ENCODE data around the gene NUDT3. TPM values are rescaled to one million over a fixed set of nuclear protein-coding genes. Genes with fewer than 3 reads are reported as not detected.

The NUDT3 gene
- polyA plus RNA-seq, 4 donors = 15.3 to 24.7 (median 19.3) TPM

GRCh38 chr6:34300332-34300751 is 92.1 kb downstream of the NUDT3 start:
- DNase-seq (ENCODE audit: low read depth in 4 of 4, low spot score in 3 of 4) = no peak

GRCh38 chr6:34298941-34299340 is 93.5 kb downstream of the NUDT3 start:
- no peak for DNase-seq (ENCODE audit: low read depth in 4 of 4, low spot score in 3 of 4)

GRCh38 chr6:34295721-34296120 is 96.7 kb downstream of the NUDT3 start:
- DNase-seq (ENCODE audit: low read depth in 4 of 4, low spot score in 3 of 4) = no peak

DNA sequence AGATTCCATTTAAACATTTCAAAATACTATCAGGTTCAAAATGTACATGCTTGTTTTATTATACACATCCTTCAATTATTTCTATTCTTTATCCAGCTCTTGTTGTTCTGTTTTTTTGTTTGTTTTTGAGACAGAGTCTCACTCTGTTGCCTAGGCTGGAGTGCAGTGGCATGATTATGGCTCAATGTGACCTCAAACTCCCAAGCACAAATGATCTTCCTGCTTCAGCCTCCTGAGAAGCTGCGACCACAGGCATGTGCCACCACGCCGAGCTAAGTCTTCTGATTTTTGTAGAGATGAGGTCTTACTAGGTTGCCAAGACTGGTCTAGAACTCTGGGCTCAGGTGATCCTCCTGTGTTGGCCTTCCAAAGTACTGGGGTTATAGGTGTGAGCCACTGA is 99.5 kb downstream of the NUDT3 start:
- no peak for DNase-seq (ENCODE audit: low read depth in 4 of 4, low spot score in 3 of 4)

DNA sequence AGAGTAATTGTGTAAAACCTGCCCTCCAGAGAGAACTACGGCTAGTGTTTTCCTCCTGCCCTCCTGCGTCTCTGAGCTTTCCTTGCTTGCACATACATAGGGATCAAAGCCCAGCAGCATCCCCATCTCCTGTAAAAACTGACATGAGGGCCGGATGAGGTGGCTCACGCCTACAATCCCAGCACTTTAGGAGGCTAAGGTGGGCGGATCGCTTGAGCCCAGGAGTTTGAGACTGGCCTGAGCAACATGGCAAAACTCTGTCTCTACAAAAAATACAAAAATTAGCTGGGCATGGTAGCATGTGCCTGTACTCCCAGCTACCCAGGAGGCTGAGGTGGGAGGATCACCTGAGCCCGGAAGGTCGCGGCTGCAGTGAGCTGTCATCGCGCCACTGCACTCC is 103.3 kb downstream of the NUDT3 start:
- no peak for DNase-seq (ENCODE audit: low read depth in 4 of 4, low spot score in 3 of 4)

DNA sequence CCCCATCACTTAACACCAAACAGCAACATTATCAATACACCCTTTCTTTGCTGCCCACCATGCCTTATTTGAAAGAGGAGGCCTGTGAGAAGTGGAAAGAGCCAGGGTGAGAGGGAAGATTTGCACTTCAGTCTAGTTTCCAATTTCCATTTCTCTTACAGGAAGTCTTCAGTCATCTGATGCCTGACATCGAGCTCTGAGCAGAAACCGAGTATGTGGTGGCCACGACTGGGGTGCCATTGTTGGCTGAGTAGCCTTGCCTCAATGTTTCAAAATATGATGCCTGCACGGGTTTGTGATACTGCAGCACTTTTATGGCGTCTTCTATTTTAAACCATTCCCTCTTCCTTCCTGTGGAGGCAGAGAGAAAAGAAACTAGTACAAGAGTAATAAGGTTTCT is 103.9 kb downstream of the NUDT3 start:
- DNase-seq (ENCODE audit: low read depth in 4 of 4, low spot score in 3 of 4) = no peak

- DNase-seq (ENCODE audit: low read depth in 4 of 4, low spot score in 3 of 4) = no peak
These were observed 106.9 kb downstream of the NUDT3 start for GRCh38 chr6:34285448-34286164.

DNA sequence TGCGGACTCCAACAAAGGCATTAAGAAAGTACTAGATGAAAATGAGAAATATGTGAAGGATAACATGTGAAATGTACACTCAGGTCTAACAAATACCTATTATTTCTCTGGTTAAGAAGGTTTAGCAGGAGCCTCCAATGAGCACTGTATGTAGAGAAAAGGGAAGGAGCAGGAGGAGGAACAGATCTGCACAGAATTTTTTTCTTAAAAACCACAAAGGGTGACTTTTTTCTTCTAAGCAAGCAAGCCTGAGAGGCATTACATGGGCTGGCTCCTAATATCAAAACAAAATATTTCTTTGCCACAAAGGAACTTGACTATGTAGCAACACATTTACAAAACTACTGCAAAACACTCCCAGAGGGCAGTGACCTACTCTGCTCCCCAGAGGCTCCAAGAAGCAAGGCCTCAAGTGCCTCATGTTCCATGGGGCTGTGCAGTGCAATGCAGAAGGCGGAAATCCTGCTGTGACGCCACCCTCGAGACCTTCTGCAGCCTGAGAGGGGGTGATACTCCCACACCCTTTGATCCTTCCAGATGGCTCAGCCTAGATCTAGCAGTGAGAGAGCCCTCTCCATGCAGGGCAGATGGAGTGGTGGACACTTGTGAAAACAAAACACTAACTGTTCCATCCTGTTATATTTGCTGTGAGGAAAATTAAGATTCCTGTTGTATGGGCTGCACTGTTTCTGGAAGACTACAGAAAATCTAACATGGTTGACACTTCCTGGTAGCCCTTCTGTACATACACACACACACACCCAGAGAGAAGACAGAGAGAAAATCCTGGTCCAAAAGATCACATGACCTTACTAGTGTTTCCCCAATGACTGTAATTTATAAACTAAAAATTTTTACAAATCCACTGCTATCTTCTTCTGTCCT is 107.7 kb downstream of the NUDT3 start:
- DNase-seq (ENCODE audit: low read depth in 4 of 4, low spot score in 3 of 4) = no peak

- no peak for DNase-seq (ENCODE audit: low read depth in 4 of 4, low spot score in 3 of 4)
These were observed 110.7 kb downstream of the NUDT3 start for GRCh38 chr6:34281702-34282334.

- no peak for DNase-seq (ENCODE audit: low read depth in 4 of 4, low spot score in 3 of 4)
These were observed 112.3 kb downstream of the NUDT3 start for GRCh38 chr6:34280216-34280615.

DNA sequence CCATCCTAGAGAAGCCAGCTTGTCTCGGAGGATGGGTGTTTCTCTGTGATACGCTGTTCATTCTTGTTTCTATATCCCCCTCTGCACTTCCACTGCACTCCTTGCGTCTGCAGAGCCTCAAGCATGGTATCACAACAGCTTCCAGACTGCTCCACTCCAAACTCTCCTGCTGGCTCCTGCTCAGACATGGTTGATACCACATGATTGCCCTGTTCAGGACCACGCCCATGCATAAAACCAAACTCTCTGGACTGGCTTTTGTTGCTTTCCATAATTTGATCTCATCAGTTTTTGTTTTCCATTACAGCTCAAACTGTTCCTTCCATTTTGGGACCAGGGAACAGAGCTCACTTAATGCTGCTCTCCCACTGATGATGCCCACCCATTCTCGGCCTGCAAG is 113.6 kb downstream of the NUDT3 start:
- no peak for DNase-seq (ENCODE audit: low read depth in 4 of 4, low spot score in 3 of 4)

- no peak for DNase-seq (ENCODE audit: low read depth in 4 of 4, low spot score in 3 of 4)
These were observed 114.7 kb downstream of the NUDT3 start for GRCh38 chr6:34277763-34278112.

GRCh38 chr6:34276881-34277762 is 115.3 kb downstream of the NUDT3 start:
- no peak for DNase-seq (ENCODE audit: low read depth in 4 of 4, low spot score in 3 of 4)

GRCh38 chr6:34276191-34276590 is 116.3 kb downstream of the NUDT3 start:
- no peak for DNase-seq (ENCODE audit: low read depth in 4 of 4, low spot score in 3 of 4)

DNA sequence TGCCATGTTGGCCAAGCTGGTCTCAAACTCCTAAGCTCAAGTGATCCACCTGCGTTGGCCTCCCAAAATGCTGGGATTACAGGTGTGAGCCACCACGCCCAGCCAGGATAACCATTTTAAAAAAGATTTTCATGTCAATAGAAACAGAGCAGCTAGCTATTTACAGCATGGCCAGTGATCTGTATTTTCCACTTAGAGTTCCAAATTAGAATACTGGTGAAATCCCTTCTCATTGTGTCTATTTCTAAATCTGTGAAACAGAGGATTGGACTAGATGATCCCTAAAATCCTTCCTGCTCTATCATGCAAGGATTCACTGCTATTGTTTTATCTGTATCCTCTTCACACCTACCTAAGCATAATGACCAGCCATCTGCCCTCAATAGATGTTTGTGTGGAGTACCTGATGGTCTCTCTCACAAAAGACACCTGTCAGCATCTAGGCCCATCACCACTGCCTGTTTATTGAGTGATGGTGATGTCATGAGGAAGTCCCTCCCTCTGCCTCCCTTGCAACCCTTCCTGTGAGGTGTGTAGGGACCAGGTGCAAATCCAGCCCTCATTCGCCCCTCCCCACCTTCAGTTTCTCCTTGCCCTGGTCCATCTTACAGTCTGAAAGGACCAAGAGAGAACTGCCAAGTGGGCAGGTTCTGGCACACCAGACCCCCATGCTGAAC is 117.2 kb downstream of the NUDT3 start:
- DNase-seq (ENCODE audit: low read depth in 4 of 4, low spot score in 3 of 4) = no peak

DNA sequence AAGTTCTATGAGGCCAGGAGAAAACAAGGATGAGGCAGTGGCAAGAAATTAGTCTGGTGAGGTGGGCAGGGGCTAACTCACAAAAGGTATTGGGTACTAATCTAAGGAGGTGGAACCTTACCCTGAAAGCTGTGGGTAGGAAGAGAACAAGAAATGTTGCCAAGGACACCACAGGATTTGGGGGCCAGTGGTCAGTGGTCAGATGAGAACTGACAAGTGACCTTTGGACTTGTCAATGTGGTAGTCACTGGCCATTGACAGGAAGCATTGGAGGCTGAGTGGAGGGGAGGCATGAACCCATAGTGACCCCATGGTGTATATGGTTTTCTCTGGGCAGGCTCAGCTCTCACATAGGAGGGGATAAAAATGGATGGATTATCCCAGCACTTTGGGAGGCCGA is 118.3 kb downstream of the NUDT3 start:
- DNase-seq (ENCODE audit: low read depth in 4 of 4, low spot score in 3 of 4) = no peak

DNA sequence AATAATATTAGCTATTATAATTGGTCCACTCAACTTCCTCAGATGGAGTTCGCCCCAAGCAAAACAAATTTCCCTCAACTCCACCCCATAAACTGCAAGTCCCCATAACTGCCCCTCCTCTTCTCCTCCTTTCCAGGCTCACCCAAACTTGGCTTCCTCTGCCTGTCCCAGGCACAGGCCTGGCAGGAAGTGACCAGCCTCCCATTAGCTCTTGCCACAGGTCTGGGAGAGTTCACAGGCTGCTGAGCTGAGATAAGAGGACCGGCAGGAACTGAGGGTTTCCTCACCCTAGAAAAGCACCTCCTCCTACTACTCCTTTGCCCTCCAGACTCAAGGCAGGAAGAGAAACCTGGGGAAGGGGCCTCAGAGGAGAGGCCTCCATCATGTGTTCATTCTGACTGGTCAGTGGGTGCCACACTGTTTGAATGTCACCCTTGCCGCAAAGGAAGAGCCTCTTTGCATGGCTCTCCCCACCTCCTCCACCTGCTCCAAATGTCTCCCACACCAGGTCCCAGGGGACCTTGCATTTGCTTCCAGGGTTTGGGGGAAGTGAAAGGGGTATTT is 119.1 kb downstream of the NUDT3 start:
- DNase-seq (ENCODE audit: low read depth in 4 of 4, low spot score in 3 of 4) = no peak

DNA sequence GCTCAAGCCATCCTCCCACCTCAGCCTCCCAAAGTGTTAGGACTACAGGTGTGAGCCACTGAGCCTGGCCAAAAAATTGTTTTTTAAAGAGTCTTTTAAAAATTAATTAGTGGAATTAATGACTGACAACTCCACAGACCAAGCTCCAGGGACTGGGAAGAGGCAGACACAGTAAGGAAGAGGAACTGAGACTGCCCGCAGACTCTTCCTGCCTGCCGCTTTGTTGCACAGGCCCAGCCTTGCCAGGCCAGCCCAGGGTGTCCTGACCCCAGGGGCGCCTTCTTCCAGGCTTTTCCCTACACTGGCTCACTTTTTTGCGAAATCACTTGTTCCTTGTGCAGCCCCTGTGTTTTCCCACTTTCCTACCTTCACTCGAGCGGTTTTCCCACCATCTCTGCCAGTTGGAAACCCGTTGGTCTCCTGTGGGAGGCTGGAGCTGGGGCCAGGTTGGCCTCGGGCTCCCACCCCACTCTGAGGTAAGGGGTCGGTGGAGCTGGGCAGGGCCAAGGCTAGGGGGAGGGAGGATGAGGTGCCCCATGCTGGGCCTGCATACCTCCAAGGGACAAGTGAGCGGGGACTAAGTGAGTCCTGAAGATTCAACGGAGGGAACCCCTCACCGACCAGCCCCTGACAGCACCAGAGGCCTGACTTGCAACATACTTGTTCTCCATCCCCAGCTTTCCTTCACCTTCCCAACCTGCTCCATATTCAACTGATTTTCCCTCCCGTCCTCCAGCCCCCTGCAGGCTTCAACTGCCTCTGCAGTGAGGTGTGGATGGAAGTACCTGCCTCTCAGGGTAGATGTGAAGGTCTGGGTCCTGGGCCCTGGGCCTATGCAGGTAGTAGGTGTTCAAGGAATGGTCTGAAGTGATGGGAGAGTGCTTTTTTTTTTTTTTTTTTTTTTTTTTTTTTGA is 120.2 kb downstream of the NUDT3 start:
- no peak for DNase-seq (ENCODE audit: low read depth in 4 of 4, low spot score in 3 of 4)

Data from left renal pelvis (tissue), 4 donors.